ENCODE measurements around the gene TENT4A. TPM values are rescaled to one million over a fixed set of nuclear protein-coding genes. Genes with fewer than 3 reads are reported as not detected.

TENT4A gene
- total and polyA plus RNA-seq, 10 of the 15 experiments (the other 5 are each of a cell fraction or from before 2014, with no cell fraction given), result 1.4 to 30.6 (median 12.5) TPM

DNA sequence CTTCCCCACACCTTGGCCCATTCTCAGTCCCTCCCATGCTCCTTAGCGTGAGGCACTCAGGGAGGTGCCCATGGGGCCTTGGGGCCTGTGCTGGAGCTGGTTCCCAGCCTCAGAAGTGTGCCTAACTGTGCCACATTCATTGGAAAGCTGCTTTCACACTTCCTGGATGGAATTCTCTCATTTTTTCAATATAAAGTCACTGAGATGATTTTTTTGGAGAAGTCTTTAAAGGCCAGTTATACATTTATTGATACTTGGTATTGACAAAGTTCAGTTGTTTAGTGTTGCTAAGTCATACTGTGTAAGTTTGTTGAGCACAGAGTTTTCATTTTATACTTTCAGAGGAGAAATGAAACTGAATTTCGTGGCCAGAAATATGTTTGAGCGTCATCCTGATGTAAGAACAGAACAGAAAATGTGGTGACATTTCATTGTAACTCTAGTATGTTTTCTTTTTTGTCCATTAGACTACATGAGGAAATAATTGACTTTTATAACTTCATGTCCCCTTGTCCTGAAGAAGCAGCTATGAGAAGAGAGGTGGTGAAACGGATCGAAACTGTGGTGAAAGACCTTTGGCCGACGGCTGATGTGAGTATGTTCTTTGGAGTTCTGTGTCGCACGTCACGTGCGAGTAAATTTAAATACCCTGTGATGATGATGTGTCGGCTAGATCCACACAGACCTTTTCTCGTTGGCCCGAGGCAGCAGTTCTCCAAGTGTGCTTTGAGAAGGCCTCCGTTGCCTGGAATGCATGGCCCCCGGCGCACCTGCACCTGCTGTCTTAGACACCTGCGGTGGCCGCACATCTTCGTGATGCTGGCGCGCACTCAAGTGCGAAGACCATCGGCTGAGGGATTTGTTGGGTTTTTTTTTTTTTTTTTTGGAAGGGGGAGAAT lies 24.1 kb downstream of the TENT4A start (continued):
- TF ChIP-seq MEF2A (IDR thresholded peaks at IDR 0.05; ENCODE audit: insufficient read depth, low read depth, low read length), result peak; percentile 96
- peak; percentile 4; the same call in 1 of the 2 replicates for TF ChIP-seq RFX5 (IDR thresholded peaks at IDR 0.05; ENCODE audit: low read depth, low read length)
- no peak for TF ChIP-seq YBX1 (IDR thresholded peaks at IDR 0.05)
- no peak for TF ChIP-seq RELA (IDR thresholded peaks at IDR 0.05; ENCODE audit: borderline replicate concordance, partially characterized antibody)
- TF ChIP-seq ATF7 (IDR thresholded peaks at IDR 0.05; ENCODE audit: low read depth), result peak; percentile 94
- no peak; the same call in 1 of the 2 replicates for TF ChIP-seq HCFC1 (IDR thresholded peaks at IDR 0.05; ENCODE audit: low read length)
- TF ChIP-seq RBBP5 (conservative IDR thresholded peaks at IDR 0.05), result no peak
- TF ChIP-seq ATF2 (IDR thresholded peaks at IDR 0.05; ENCODE audit: low read length), result peak; percentile 99
- no peak for TF ChIP-seq NR2C2 (IDR thresholded peaks at IDR 0.05; ENCODE audit: borderline replicate concordance, control insufficient read depth, insufficient read length, low read depth)
- peak; percentile 94 for TF ChIP-seq JUNB (IDR thresholded peaks at IDR 0.05)
- no peak for TF ChIP-seq SRF (IDR thresholded peaks at IDR 0.05; ENCODE audit: low read depth in 2 of 2, low read length in 2 of 2)
- TF ChIP-seq, protein P1, sequence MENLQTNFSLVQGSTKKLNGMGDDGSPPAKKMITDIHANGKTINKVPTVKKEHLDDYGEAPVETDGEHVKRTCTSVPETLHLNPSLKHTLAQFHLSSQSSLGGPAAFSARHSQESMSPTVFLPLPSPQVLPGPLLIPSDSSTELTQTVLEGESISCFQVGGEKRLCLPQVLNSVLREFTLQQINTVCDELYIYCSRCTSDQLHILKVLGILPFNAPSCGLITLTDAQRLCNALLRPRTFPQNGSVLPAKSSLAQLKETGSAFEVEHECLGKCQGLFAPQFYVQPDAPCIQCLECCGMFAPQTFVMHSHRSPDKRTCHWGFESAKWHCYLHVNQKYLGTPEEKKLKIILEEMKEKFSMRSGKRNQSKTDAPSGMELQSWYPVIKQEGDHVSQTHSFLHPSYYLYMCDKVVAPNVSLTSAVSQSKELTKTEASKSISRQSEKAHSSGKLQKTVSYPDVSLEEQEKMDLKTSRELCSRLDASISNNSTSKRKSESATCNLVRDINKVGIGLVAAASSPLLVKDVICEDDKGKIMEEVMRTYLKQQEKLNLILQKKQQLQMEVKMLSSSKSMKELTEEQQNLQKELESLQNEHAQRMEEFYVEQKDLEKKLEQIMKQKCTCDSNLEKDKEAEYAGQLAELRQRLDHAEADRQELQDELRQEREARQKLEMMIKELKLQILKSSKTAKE (IDR thresholded peaks at IDR 0.05; ENCODE audit: low read depth, poor library complexity, severe bottlenecking), result peak; percentile 95
- peak; percentile 31; the same call in 1 of the 2 replicates for TF ChIP-seq TCF7 (IDR thresholded peaks at IDR 0.05; ENCODE audit: borderline replicate concordance)
- TF ChIP-seq ZBED1 (IDR thresholded peaks at IDR 0.05; ENCODE audit: borderline replicate concordance), result peak; percentile 80
- no peak for TF ChIP-seq HDAC6 (IDR thresholded peaks at IDR 0.05; ENCODE audit: unreplicated experiment)
- TF ChIP-seq MTA2 (IDR thresholded peaks at IDR 0.05; ENCODE audit: low read depth), result peak; percentile 96
- peak; percentile 96 for TF ChIP-seq CREM (IDR thresholded peaks at IDR 0.05; ENCODE audit: low read depth)
- TF ChIP-seq RB1 (IDR thresholded peaks at IDR 0.05; ENCODE audit: borderline replicate concordance), result no peak
- TF ChIP-seq POLR2AphosphoS5 (IDR thresholded peaks at IDR 0.05; ENCODE audit: low read length), result peak; percentile 77
- TF ChIP-seq, protein P2, sequence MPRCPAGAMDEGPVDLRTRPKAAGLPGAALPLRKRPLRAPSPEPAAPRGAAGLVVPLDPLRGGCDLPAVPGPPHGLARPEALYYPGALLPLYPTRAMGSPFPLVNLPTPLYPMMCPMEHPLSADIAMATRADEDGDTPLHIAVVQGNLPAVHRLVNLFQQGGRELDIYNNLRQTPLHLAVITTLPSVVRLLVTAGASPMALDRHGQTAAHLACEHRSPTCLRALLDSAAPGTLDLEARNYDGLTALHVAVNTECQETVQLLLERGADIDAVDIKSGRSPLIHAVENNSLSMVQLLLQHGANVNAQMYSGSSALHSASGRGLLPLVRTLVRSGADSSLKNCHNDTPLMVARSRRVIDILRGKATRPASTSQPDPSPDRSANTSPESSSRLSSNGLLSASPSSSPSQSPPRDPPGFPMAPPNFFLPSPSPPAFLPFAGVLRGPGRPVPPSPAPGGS (IDR thresholded peaks at IDR 0.05; ENCODE audit: borderline replicate concordance, insufficient read depth, low read depth, low read length, poor library complexity, severe bottlenecking), result peak; percentile 16
- TF ChIP-seq YY1 (IDR thresholded peaks at IDR 0.05; ENCODE audit: low read depth, low read length), result no peak
- TF ChIP-seq, protein P3, sequence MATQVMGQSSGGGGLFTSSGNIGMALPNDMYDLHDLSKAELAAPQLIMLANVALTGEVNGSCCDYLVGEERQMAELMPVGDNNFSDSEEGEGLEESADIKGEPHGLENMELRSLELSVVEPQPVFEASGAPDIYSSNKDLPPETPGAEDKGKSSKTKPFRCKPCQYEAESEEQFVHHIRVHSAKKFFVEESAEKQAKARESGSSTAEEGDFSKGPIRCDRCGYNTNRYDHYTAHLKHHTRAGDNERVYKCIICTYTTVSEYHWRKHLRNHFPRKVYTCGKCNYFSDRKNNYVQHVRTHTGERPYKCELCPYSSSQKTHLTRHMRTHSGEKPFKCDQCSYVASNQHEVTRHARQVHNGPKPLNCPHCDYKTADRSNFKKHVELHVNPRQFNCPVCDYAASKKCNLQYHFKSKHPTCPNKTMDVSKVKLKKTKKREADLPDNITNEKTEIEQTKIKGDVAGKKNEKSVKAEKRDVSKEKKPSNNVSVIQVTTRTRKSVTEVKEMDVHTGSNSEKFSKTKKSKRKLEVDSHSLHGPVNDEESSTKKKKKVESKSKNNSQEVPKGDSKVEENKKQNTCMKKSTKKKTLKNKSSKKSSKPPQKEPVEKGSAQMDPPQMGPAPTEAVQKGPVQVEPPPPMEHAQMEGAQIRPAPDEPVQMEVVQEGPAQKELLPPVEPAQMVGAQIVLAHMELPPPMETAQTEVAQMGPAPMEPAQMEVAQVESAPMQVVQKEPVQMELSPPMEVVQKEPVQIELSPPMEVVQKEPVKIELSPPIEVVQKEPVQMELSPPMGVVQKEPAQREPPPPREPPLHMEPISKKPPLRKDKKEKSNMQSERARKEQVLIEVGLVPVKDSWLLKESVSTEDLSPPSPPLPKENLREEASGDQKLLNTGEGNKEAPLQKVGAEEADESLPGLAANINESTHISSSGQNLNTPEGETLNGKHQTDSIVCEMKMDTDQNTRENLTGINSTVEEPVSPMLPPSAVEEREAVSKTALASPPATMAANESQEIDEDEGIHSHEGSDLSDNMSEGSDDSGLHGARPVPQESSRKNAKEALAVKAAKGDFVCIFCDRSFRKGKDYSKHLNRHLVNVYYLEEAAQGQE (IDR thresholded peaks at IDR 0.05; ENCODE audit: low read depth, low read length), result no peak
- TF ChIP-seq SIN3A (IDR thresholded peaks at IDR 0.05; ENCODE audit: low read depth, low read length), result 0 out of 2 replicates have a peak, but pooled peaks have one; percentile 51
